Ovary (tissue), 3 donors: ENCODE data around the gene CWC27.

Source experiments
- CTCF ChIP-seq, 3 donors: fragments of 450-650 bp in 2 of 3; fragments of 200-600 bp in 1 of 3; IDR thresholded peaks; one replicate each; pipeline versions ENCODE4 v1.5.1 to v1.8.0; 2016 to 2022; ENCODE audit warnings: antibody characterized with exemption in 3 of 3, mild to moderate bottlenecking in 1 of 3
- POLR2A ChIP-seq: fragments of 450-650 bp; IDR thresholded peaks from one replicate; pipeline ENCODE4 v1.6.1; 2017; ENCODE audit warnings: antibody characterized with exemption, mild to moderate bottlenecking, moderate library complexity
- donor health status: DM: no; HTN: no; CAD: no.

- no peak for TF ChIP-seq CTCF (IDR thresholded peaks at IDR 0.05)
- TF ChIP-seq POLR2A = no peak
These were observed 104.7 kb downstream of the CWC27 start for GRCh38 chr5:64873441-64873840.
